H1 (cell line): ENCODE measurements around the gene TRAF4. TPM values are rescaled to one million over a fixed set of nuclear protein-coding genes. Genes with fewer than 3 reads are reported as not detected.

Experiments
- CTCF ChIA-PET: fragments of 300-600 bp; sonication (Branson Sonifier 250); formaldehyde crosslinking; loops from one replicate; lab custom pipeline; 2021; ENCODE audit not compliant: partially characterized antibody; lab: Charles Lee
- POLR2A ChIA-PET: fragments of 300-600 bp; sonication (Branson Sonifier 250); formaldehyde crosslinking; loops from one replicate; lab custom pipeline; 2021; ENCODE audit warnings: inconsistent platforms; ENCODE audit not compliant: partially characterized antibody; lab: Charles Lee
- DNase-seq, 2 experiments: peaks; one replicate each; pipeline versions ENCODE4 v3.0.0 to v3.0.0-alpha.2; 2010 to 2022; ENCODE audit warnings: low spot score in 2 of 2, low read depth in 1 of 2, mixed read lengths in 1 of 2
- FAIRE-seq: peaks from 2 replicates; lab custom pipeline; 2011; peaks lifted over from hg19 to GRCh38; lab: Jason Lieb, UNC
- H2AFZ ChIP-seq: 2 replicates; pipeline ENCODE4 v1.8.1; 2012; ENCODE audit warnings: low read length, inconsistent platforms
- H2AK5ac ChIP-seq: 2 replicates; pipeline ENCODE4 v1.6.1; 2013; ENCODE audit warnings: low read depth, low read length
- H2BK120ac ChIP-seq: replicated peaks from 2 replicates; pipeline ENCODE3; 2013; ENCODE audit warnings: low read depth, low read length, inconsistent platforms
- H2BK12ac ChIP-seq: 2 replicates; pipeline ENCODE4 v1.6.1; 2013; ENCODE audit warnings: low read depth, low read length
- H2BK15ac ChIP-seq: 2 replicates; pipeline ENCODE4 v1.6.1; 2013; ENCODE audit warnings: low read length
- H2BK20ac ChIP-seq: 2 replicates; pipeline ENCODE4 v1.6.1; 2013; ENCODE audit warnings: low read length
- H2BK5ac ChIP-seq: 2 replicates; pipeline ENCODE4 v1.6.1; 2013; ENCODE audit warnings: low read depth, low read length
- H3K14ac ChIP-seq: 2 replicates; pipeline ENCODE4 v1.6.1; 2013; ENCODE audit warnings: inconsistent platforms; ENCODE audit not compliant: insufficient read length
- H3K18ac ChIP-seq: 2 replicates; pipeline ENCODE4 v1.6.1; 2013; ENCODE audit warnings: low read length; ENCODE audit errors: extremely low read depth
- H3K23ac ChIP-seq: 2 replicates; pipeline ENCODE4 v1.6.1; 2013; ENCODE audit warnings: inconsistent platforms; ENCODE audit not compliant: insufficient read length
- H3K23me2 ChIP-seq: 2 replicates; pipeline ENCODE4 v1.6.1; 2013; ENCODE audit warnings: low read depth, low read length
- H3K27ac ChIP-seq: 2 replicates; pipeline ENCODE4 v1.6.1; 2011; ENCODE audit warnings: low read depth, low read length, inconsistent platforms
- H3K27me3 ChIP-seq, 4 experiments: replicated peaks in 1 of 4; 1 replicate in 1 of 4; 2 replicates in 3 of 4; pipeline versions ENCODE4 v1.6.1 to v1.8.1; 2011 to 2013; ENCODE audit warnings: low read length in 3 of 4, mild to moderate bottlenecking in 3 of 4, inconsistent platforms in 2 of 4, mixed read lengths in 2 of 4, moderate library complexity in 1 of 4; ENCODE audit not compliant: control insufficient read depth in 3 of 4, insufficient read depth in 3 of 4; ENCODE audit errors: extremely low read depth in 1 of 4
- H3K36me3 ChIP-seq, 4 experiments: 2 replicates each; pipeline versions ENCODE4 v1.6.1 to v1.8.1; 2011 to 2013; ENCODE audit warnings: mild to moderate bottlenecking in 4 of 4, low read length in 3 of 4, moderate library complexity in 2 of 4, control low read depth in 1 of 4, inconsistent platforms in 1 of 4; ENCODE audit not compliant: insufficient read depth in 4 of 4, control insufficient read depth in 2 of 4
- H3K4ac ChIP-seq: replicated peaks from 2 replicates; pipeline ENCODE3; 2013; ENCODE audit warnings: low read length, low read depth, mixed read lengths, inconsistent platforms; ENCODE audit not compliant: insufficient read length
- H3K4me1 ChIP-seq, 4 experiments: replicated peaks in 1 of 4; 1 replicate in 1 of 4; 2 replicates in 3 of 4; pipeline versions ENCODE4 v1.6.1 to v1.8.1; 2011 to 2013; ENCODE audit warnings: low read length in 3 of 4, inconsistent platforms in 2 of 4, mixed read lengths in 1 of 4; ENCODE audit not compliant: insufficient read depth in 4 of 4, control insufficient read depth in 3 of 4
- H3K4me2 ChIP-seq, 2 experiments: 2 replicates each; pipeline versions ENCODE4 v1.6.1 to v1.8.1; 2011 to 2013; ENCODE audit warnings: low read depth in 2 of 2, low read length in 2 of 2, control low read depth in 1 of 2, inconsistent platforms in 1 of 2, mild to moderate bottlenecking in 1 of 2; ENCODE audit not compliant: insufficient read depth in 1 of 2
- H3K4me3 ChIP-seq, 4 experiments: fragments of 200-600, 300-600 bp in 1 of 4; sonication (generic), shearing (Covaris generic), sonication (Bioruptor Twin) in 1 of 4; 2 replicates each; pipeline versions ENCODE4 v1.5.1 to v1.8.1; 2011 to 2016; ENCODE audit warnings: low read length in 4 of 4, low read depth in 3 of 4, control low read depth in 2 of 4, inconsistent platforms in 2 of 4, mild to moderate bottlenecking in 2 of 4, mixed read lengths in 1 of 4, moderate library complexity in 1 of 4; ENCODE audit not compliant: insufficient read depth in 2 of 4; ENCODE audit errors: extremely low read depth in 1 of 4
- H3K56ac ChIP-seq: replicated peaks from 2 replicates; pipeline ENCODE3; 2013; ENCODE audit warnings: low read depth, mild to moderate bottlenecking, mixed read lengths, low read length, inconsistent platforms; ENCODE audit not compliant: insufficient read length
- H3K79me1 ChIP-seq: 2 replicates; pipeline ENCODE4 v1.6.1; 2013; ENCODE audit warnings: low read depth, low read length, control low read depth
- H3K79me2 ChIP-seq, 2 experiments: 2 replicates each; pipeline versions ENCODE4 v1.6.1 to v1.8.1; 2012 to 2013; ENCODE audit warnings: low read length in 2 of 2, mild to moderate bottlenecking in 2 of 2, inconsistent platforms in 1 of 2; ENCODE audit not compliant: insufficient read depth in 2 of 2, control insufficient read depth in 1 of 2
- H3K9ac ChIP-seq, 4 experiments: replicated peaks in 1 of 4; 1 replicate in 1 of 4; 2 replicates in 3 of 4; pipeline versions ENCODE4 v1.6.1 to v1.8.1; 2011 to 2013; ENCODE audit warnings: low read depth in 3 of 4, low read length in 3 of 4, control low read depth in 2 of 4, mild to moderate bottlenecking in 2 of 4, moderate library complexity in 2 of 4, inconsistent platforms in 1 of 4; ENCODE audit errors: extremely low read depth in 1 of 4
- H3K9me3 ChIP-seq, 2 experiments: 2 replicates each; pipeline versions ENCODE4 v1.6.1 to v1.8.1; 2012 to 2013; ENCODE audit warnings: mild to moderate bottlenecking in 2 of 2, moderate library complexity in 2 of 2, control low read depth in 1 of 2, inconsistent platforms in 1 of 2, low read depth in 1 of 2, low read length in 1 of 2, mixed read lengths in 1 of 2; ENCODE audit not compliant: insufficient read depth in 2 of 2
- H4K20me1 ChIP-seq, 2 experiments: replicated peaks in 1 of 2; 2 replicates each; pipeline versions ENCODE3 to v1.8.1; 2011 to 2013; ENCODE audit warnings: inconsistent platforms in 2 of 2, low read length in 2 of 2, mild to moderate bottlenecking in 1 of 2; ENCODE audit not compliant: insufficient read depth in 2 of 2, control insufficient read depth in 1 of 2
- H4K5ac ChIP-seq: 2 replicates; pipeline ENCODE4 v1.6.1; 2013; ENCODE audit warnings: low read length, low read depth, mixed read lengths, inconsistent platforms; ENCODE audit not compliant: insufficient read length
- H4K8ac ChIP-seq: 2 replicates; pipeline ENCODE4 v1.8.0; 2013; ENCODE audit warnings: mild to moderate bottlenecking, moderate library complexity, low read length, inconsistent platforms; ENCODE audit not compliant: insufficient read depth; ENCODE audit errors: extremely low read depth
- H4K91ac ChIP-seq: replicated peaks from 2 replicates; pipeline ENCODE3; 2013; ENCODE audit warnings: low read length, mixed read lengths, inconsistent platforms; ENCODE audit not compliant: insufficient read length
- BRCA1 ChIP-seq: IDR thresholded peaks from 2 replicates; pipeline ENCODE4 v1.6.1; 2012; ENCODE audit warnings: low read depth, low read length, improper control_type of control experiment
- CEBPB ChIP-seq: IDR thresholded peaks from 2 replicates; pipeline ENCODE4 v1.6.1; 2012; ENCODE audit warnings: low read depth, low read length
- NRF1 ChIP-seq: IDR thresholded peaks from 2 replicates; pipeline ENCODE4 v1.6.1; 2011; ENCODE audit warnings: mild to moderate bottlenecking, low read depth, low read length, improper control_type of control experiment
- RAD21 ChIP-seq, 2 experiments: IDR thresholded peaks in 1 of 2; conservative IDR thresholded peaks in 1 of 2; 2 replicates each; pipeline ENCODE4 v1.6.1; 2011; ENCODE audit warnings: low read depth in 2 of 2, low read length in 2 of 2, improper control_type of control experiment in 1 of 2, inconsistent platforms in 1 of 2, mild to moderate bottlenecking in 1 of 2, moderate library complexity in 1 of 2
- RBBP5 ChIP-seq: IDR thresholded peaks from 2 replicates; pipeline ENCODE4 v1.7.1; 2012; ENCODE audit warnings: low read depth, mild to moderate bottlenecking, inconsistent platforms, low read length, moderate library complexity, borderline replicate concordance
- SIN3A ChIP-seq, 2 experiments: IDR thresholded peaks in 1 of 2; conservative IDR thresholded peaks in 1 of 2; 2 replicates each; pipeline ENCODE4 v1.6.1; 2011 to 2012; ENCODE audit warnings: low read length in 2 of 2, improper control_type of control experiment in 1 of 2, low read depth in 1 of 2, mild to moderate bottlenecking in 1 of 2
- SP4 ChIP-seq: IDR thresholded peaks from 2 replicates; pipeline ENCODE4 v1.6.1; 2012; ENCODE audit warnings: low read length, inconsistent platforms
- WGBS, 2 experiments: shearing (Covaris generic) in 1 of 2; methylation state at CpG; one replicate each; pipeline versions ENCODE4 v1.1.6 to v1.1.7; 2013 to 2015; ENCODE audit warnings: low lambda C conversion rate in 2 of 2, mixed read lengths in 2 of 2, inconsistent platforms in 1 of 2, low coverage in 1 of 2, missing lambda C conversion rate in 1 of 2; ENCODE audit not compliant: insufficient replicate concordance in 2 of 2, insufficient coverage in 1 of 2, insufficient read length in 1 of 2; ENCODE audit errors: extremely low coverage in 1 of 2, missing lambda C conversion rate in 1 of 2; 5-methylcytosine and 5-hydroxymethylcytosine counted together
- polyA plus RNA-seq, 7 experiments: library from polyadenylated mRNA; depleted of rRNA in 3 of 7; stranded (reverse) in 5 of 7; unstranded in 2 of 7; fragments of >200 nt in 5 of 7; fragments of 200-250 nt in 2 of 7; gene quantifications; 1 replicate in 5 of 7; 2 replicates in 1 of 7; 4 replicates in 1 of 7; pipeline versions ENCODE4 v1.2.1 to v1.2.3, GENCODE V29; 2011 to 2013; ENCODE audit warnings: missing spikeins in 2 of 7, mixed read lengths in 2 of 7
- total RNA-seq: library from RNA; stranded (reverse); fragmentation: NEBNext Ultra II Directional; extraction: Animal tissue kit (Norgen Biotek cat#: 25700); gene quantifications from 2 replicates; pipeline ENCODE4 v1.2.1, GENCODE V29; 2021
- TF ChIP-seq, protein P1 (sequence below): IDR thresholded peaks from 2 replicates; pipeline ENCODE4 v1.6.1; 2012; ENCODE audit warnings: inconsistent platforms

The TRAF4 gene
- total and polyA plus RNA-seq, 2 of the 8 experiments (the other 6 are each of a cell fraction or from before 2014, with no cell fraction given): 167 to 170 TPM

DNA sequence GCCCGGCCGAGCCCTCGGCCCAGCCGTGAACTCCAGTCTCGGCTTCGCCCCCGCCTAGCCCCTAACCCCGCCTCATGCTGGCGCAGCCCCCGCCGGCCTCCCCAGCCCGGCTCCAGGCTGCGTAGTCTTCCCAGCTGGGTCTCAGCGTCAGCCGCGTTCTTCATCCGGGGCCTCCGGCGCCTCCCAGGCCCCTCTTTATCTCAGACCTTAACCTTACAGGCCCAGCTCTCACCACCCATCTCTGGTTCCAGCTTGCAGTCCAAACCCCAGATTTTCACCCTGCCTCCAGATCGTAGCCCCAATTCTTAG, 32.1 kb upstream of the TRAF4 start, which contains the start of gene PROCA1:
Gene PROCA1, minus strand, starts transcription at position 166 of the 309 bp plus-strand sequence. CDS start 228 bp downstream, outside the sequence.
- Histone ChIP-seq H2BK20ac (peak within 1 kb of the TSS; percentile 21; the same call in 1 of the 2 replicates), H3K18ac (peak within 1 kb of the TSS; percentile 91), H2BK120ac (peak within 1 kb of the TSS; percentile 77), H3K23me2 (peaks cover 16% of the 10 kb centered on the region), H3K4me3 (peak within 1 kb of the TSS; percentile 59 to 85 (median 82)), H3K27me3 (no peaks in the 10 kb centered on the region), H3K27ac (peak within 1 kb of the TSS; percentile 98), H3K36me3 (peaks cover 8 to 20% (median 15%) of the 10 kb centered on the region in 4 experiments; a peak in 7 of 8 replicates), H2AK5ac (peak within 1 kb of the TSS; percentile 99), H2BK5ac (peak within 1 kb of the TSS; percentile 94), H3K14ac (peak within 1 kb of the TSS; percentile 89), H2BK15ac (peak within 1 kb of the TSS; percentile 99), H2BK12ac (peak within 1 kb of the TSS; percentile 96), H3K9ac (peak within 1 kb of the TSS; percentile 88 to 100 (median 96)), H4K8ac (peak within 1 kb of the TSS; percentile 99), H3K4me1 (peaks cover 5 to 17% (median 9%) of the 10 kb centered on the region in 4 experiments; a peak in 6 of 7 replicates), H3K4me2 (peak within 1 kb of the TSS; percentile 88 to 100), H3K23ac (no peak within 1 kb of the TSS), H3K4ac (peak within 1 kb of the TSS; percentile 98), H2AFZ (no peak within 1 kb of the TSS), H3K79me2 (peaks cover 3 to 29% of the 10 kb centered on the region in 2 experiments; a peak in 3 of 4 replicates), H4K5ac (peak within 1 kb of the TSS; percentile 94), H4K20me1 (peaks cover 0 to 11% of the 10 kb centered on the region in 2 experiments), H3K79me1 (peaks cover 14% of the 10 kb centered on the region), H3K56ac (peak within 1 kb of the TSS; percentile 89), H4K91ac (peak within 1 kb of the TSS; percentile 89), H3K9me3 (no peaks in the 10 kb centered on the region)
- 1% methylated on average over 18 of the region's 20 CpGs; no CpG with 5 or more reads in 1 of the 2 experiments for WGBS, 2 experiments
- ChIA-PET POLR2A (interaction anchor here (0.7 to 10.5 kb wide), 21 partner anchors 10 to 422 kb away, joined by 3 to 258 read pairs (median 6); partner anchors contain the start of genes ALDOC, BLTP2, FAM222B and FLOT2), CTCF (interaction anchor here (0.6 to 2.8 kb wide), 5 partner anchors 8 to 117 kb away, joined by 3 to 12 read pairs (median 4); partner anchors contain the start of gene RPL23A)
- DNase-seq: no peak
- TF ChIP-seq BRCA1 (no peak), RAD21 (IDR thresholded peaks at IDR 0.05 in 1 of 2, conservative IDR thresholded peaks at IDR 0.05 in 1 of 2; ENCODE audit: low read depth in 2 of 2, low read length in 2 of 2) (no peak), CEBPB (no peak), SP4 (peak; percentile 45; the same call in 1 of the 2 replicates), SIN3A (conservative IDR thresholded peaks at IDR 0.05 in 1 of 2, IDR thresholded peaks at IDR 0.05 in 1 of 2; ENCODE audit: low read depth in 1 of 2, low read length in 2 of 2) (0 out of 4 replicates have a peak, but pooled peaks of 1 of the 2 experiments have one; percentile 1), RBBP5 (peak; percentile 85), NRF1 (no peak)
- TF ChIP-seq, protein P1, sequence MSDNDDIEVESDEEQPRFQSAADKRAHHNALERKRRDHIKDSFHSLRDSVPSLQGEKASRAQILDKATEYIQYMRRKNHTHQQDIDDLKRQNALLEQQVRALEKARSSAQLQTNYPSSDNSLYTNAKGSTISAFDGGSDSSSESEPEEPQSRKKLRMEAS: peak; percentile 34; the same call in 1 of the 2 replicates
- FAIRE-seq: no peak
